Natural killer cell (primary cell): ENCODE data around the gene GJD4. TPM values are rescaled to one million over a fixed set of nuclear protein-coding genes. Genes with fewer than 3 reads are reported as not detected.

Experiments used
- ATAC-seq, 3 donors: fragments of 150-1000 bp in 2 of 3; fragments of 200-7000 bp in 1 of 3; cut with Tn5 transposase; 1 replicate in 1 of 3; 2 replicates in 2 of 3; pipeline ENCODE4 v1.10.0; 2021; ENCODE audit warnings: mild to moderate bottlenecking in 2 of 3, moderate library complexity in 2 of 3
- DNase-seq, 2 donors: peaks; one replicate each; pipeline versions ENCODE4 v3.0.0 to v3.0.0-alpha.2; 2013 to 2021; ENCODE audit warnings: mixed read lengths in 1 of 2
- H3K27ac ChIP-seq: one replicate; pipeline ENCODE4 v1.5.1; 2013; ENCODE audit warnings: mild to moderate bottlenecking, low read length
- H3K27me3 ChIP-seq: one replicate; pipeline ENCODE4 v1.6.1; 2013; ENCODE audit warnings: low read length; ENCODE audit not compliant: control insufficient read depth, insufficient read depth
- H3K36me3 ChIP-seq: one replicate; pipeline ENCODE4 v1.6.1; 2013; ENCODE audit warnings: low read length; ENCODE audit not compliant: control insufficient read depth, insufficient read depth
- H3K4me1 ChIP-seq: one replicate; pipeline ENCODE4 v1.6.1; 2013; ENCODE audit warnings: low read length; ENCODE audit not compliant: control insufficient read depth, insufficient read depth
- H3K4me3 ChIP-seq: one replicate; pipeline ENCODE4 v1.5.1; 2013; ENCODE audit warnings: low read length
- H3K9me3 ChIP-seq: one replicate; pipeline ENCODE4 v1.6.1; 2013; ENCODE audit warnings: low read length; ENCODE audit not compliant: control insufficient read depth, insufficient read depth
- H3K27ac Mint-ChIP-seq, 2 donors: one replicate each; pipeline ENCODE4 v1.8.0; 2022; ENCODE audit warnings: mild to moderate bottlenecking in 2 of 2, mixed read lengths in 2 of 2, moderate library complexity in 1 of 2
- H3K27me3 Mint-ChIP-seq, 2 donors: one replicate each; pipeline ENCODE4 v1.8.0; 2022; ENCODE audit warnings: low read depth in 2 of 2, mixed read lengths in 2 of 2
- H3K36me3 Mint-ChIP-seq: one replicate; pipeline ENCODE4 v1.8.0; 2022; ENCODE audit warnings: mixed read lengths
- H3K4me1 Mint-ChIP-seq, 2 donors: one replicate each; pipeline ENCODE4 v1.8.0; 2022; ENCODE audit warnings: mixed read lengths in 2 of 2
- H3K4me3 Mint-ChIP-seq: one replicate; pipeline ENCODE4 v1.8.0; 2022; ENCODE audit warnings: mild to moderate bottlenecking, moderate library complexity, mixed read lengths
- H3K9me3 Mint-ChIP-seq, 2 donors: one replicate each; pipeline ENCODE4 v1.8.0; 2022; ENCODE audit warnings: mixed read lengths in 2 of 2
- WGBS: methylation state at CpG from one replicate; pipeline ENCODE4 v1.1.7; 2013; ENCODE audit warnings: missing lambda C conversion rate; ENCODE audit not compliant: insufficient coverage; 5-methylcytosine and 5-hydroxymethylcytosine counted together
- intact Hi-C: fragments of 100-400 bp; cut with micrococcal nuclease; formaldehyde crosslinking; loops from one replicate; pipeline ENCODE4 v1.14.2; 2022
- total RNA-seq, 4 donors: library from RNA; stranded (reverse); fragments of 120-200 nt in 1 of 4; gene quantifications; one replicate each; pipeline versions ENCODE4 v1.2.3 to v1.2.4, GENCODE V29; 2013 to 2022
- TF ChIP-seq, protein P1 (sequence below): fragments of 200-600 bp; IDR thresholded peaks from one replicate; pipeline ENCODE4 v1.8.0; 2022; ENCODE audit warnings: antibody characterized with exemption

GJD4 gene
- total RNA-seq, 3 donors from 2014 or later (not counting 1 experiment from before 2014, with no cell fraction given): not detected

GRCh38 chr10:35608328-35608672 lies 3.2 kb downstream of the GJD4 start:
- WGBS: 63% methylated on average over 16 of the region's 16 CpGs
- Mint-ChIP-seq H3K36me3 (no peaks in the 10 kb centered on the region), H3K27me3 (peaks cover 19 to 59% of the 10 kb centered on the region in 2 donors), H3K9me3 (no peaks in the 10 kb centered on the region), H3K27ac (no peak overlapping the region), H3K4me1 (peaks cover 0 to 9% of the 10 kb centered on the region in 2 donors), H3K4me3 (no peak overlapping the region)
- H3K4me3 ChIP-seq: no peak overlapping the region
- TF ChIP-seq, protein P1, sequence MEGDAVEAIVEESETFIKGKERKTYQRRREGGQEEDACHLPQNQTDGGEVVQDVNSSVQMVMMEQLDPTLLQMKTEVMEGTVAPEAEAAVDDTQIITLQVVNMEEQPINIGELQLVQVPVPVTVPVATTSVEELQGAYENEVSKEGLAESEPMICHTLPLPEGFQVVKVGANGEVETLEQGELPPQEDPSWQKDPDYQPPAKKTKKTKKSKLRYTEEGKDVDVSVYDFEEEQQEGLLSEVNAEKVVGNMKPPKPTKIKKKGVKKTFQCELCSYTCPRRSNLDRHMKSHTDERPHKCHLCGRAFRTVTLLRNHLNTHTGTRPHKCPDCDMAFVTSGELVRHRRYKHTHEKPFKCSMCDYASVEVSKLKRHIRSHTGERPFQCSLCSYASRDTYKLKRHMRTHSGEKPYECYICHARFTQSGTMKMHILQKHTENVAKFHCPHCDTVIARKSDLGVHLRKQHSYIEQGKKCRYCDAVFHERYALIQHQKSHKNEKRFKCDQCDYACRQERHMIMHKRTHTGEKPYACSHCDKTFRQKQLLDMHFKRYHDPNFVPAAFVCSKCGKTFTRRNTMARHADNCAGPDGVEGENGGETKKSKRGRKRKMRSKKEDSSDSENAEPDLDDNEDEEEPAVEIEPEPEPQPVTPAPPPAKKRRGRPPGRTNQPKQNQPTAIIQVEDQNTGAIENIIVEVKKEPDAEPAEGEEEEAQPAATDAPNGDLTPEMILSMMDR: no peak
- H3K4me1 ChIP-seq: peaks cover 9% of the 10 kb centered on the region
- DNase-seq (no peak), ATAC-seq (no peak)
- H3K27ac ChIP-seq: no peak overlapping the region
- H3K27me3 ChIP-seq: peaks cover 9% of the 10 kb centered on the region
- H3K9me3 ChIP-seq: no peaks in the 10 kb centered on the region
- intact Hi-C loops: no loop called here
- no peaks in the 10 kb centered on the region for H3K36me3 ChIP-seq

GRCh38 chr10:35611750-35612149 lies 6.6 kb downstream of the GJD4 start:
- ATAC-seq: no peak
- TF ChIP-seq, protein P1: no peak
- whole genome bisulfite sequencing: 83% methylated on average over 6 of the region's 6 CpGs
- H3K27me3 Mint-ChIP-seq: peaks cover 13 to 40% of the 10 kb centered on the region in 2 donors
- Histone ChIP-seq H3K27me3 (peaks cover 9% of the 10 kb centered on the region), H3K4me3 (no peak overlapping the region), H3K4me1 (peaks cover 9% of the 10 kb centered on the region), H3K36me3 (no peaks in the 10 kb centered on the region), H3K9me3 (no peaks in the 10 kb centered on the region), H3K27ac (no peak overlapping the region)
- H3K36me3 Mint-ChIP-seq: no peaks in the 10 kb centered on the region
- peaks cover 0 to 9% of the 10 kb centered on the region in 2 donors for H3K4me1 Mint-ChIP-seq
- H3K9me3 Mint-ChIP-seq: no peaks in the 10 kb centered on the region
- H3K4me3 Mint-ChIP-seq: no peak overlapping the region
- DNase-seq: no peak
- H3K27ac Mint-ChIP-seq: no peak overlapping the region
- intact Hi-C loops: no loop called here

- 74% methylated on average over 6 of the region's 6 CpGs for WGBS
- Histone ChIP-seq H3K4me3 (no peak overlapping the region), H3K27ac (no peak overlapping the region), H3K27me3 (peaks cover 2% of the 10 kb centered on the region), H3K36me3 (no peaks in the 10 kb centered on the region), H3K4me1 (peaks cover 6% of the 10 kb centered on the region), H3K9me3 (no peaks in the 10 kb centered on the region)
- Mint-ChIP-seq H3K27ac (no peak overlapping the region), H3K9me3 (no peaks in the 10 kb centered on the region), H3K36me3 (no peaks in the 10 kb centered on the region), H3K27me3 (peaks cover 9 to 34% of the 10 kb centered on the region in 2 donors), H3K4me1 (peaks cover 0 to 5% of the 10 kb centered on the region in 2 donors), H3K4me3 (no peak overlapping the region)
- TF ChIP-seq, protein P1: no peak
- intact Hi-C loops: no loop called here
- no peak for DNase-seq
- no peak for ATAC-seq
Measured at GRCh38 chr10:35612385-35613106, 7.4 kb downstream of the GJD4 start.

- Histone ChIP-seq H3K9me3 (no peaks in the 10 kb centered on the region), H3K4me1 (peaks cover 2% of the 10 kb centered on the region), H3K27me3 (peaks cover 2% of the 10 kb centered on the region), H3K36me3 (no peaks in the 10 kb centered on the region), H3K27ac (no peak overlapping the region), H3K4me3 (no peak overlapping the region)
- ATAC-seq (no peak), DNase-seq (no peak)
- Mint-ChIP-seq H3K9me3 (no peaks in the 10 kb centered on the region), H3K36me3 (no peaks in the 10 kb centered on the region), H3K27me3 (peaks cover 8 to 29% of the 10 kb centered on the region in 2 donors), H3K4me3 (no peak overlapping the region), H3K27ac (no peak overlapping the region), H3K4me1 (no peaks in the 10 kb centered on the region)
- 60% methylated on average over 2 of the region's 2 CpGs for WGBS
- TF ChIP-seq, protein P1: no peak
- intact Hi-C loops: no loop called here
Measured at GRCh38 chr10:35613107-35613440, 7.9 kb downstream of the GJD4 start.
